Left ventricle myocardium superior (tissue), 1 donor: ENCODE measurements around the gene ZSWIM9. TPM values are rescaled to one million over a fixed set of nuclear protein-coding genes. Genes with fewer than 3 reads are reported as not detected.

ENCODE experiments used
- ATAC-seq: fragments of 200-7000 bp; cut with Tn5 transposase; one replicate; pipeline ENCODE4 v1.9.1; 2020; ENCODE audit warnings: mild to moderate bottlenecking, moderate library complexity
- DNase-seq: peaks from one replicate; pipeline ENCODE4 v3.0.0-alpha.2; 2020
- intact Hi-C: fragments of 100-400 bp; cut with micrococcal nuclease; formaldehyde crosslinking; loops from one replicate; pipeline ENCODE4 v1.11.0; 2022
- total RNA-seq: library from RNA; stranded (reverse); fragmentation: NEBNext Ultra II Directional; extraction: Animal tissue kit (Norgen Biotek cat#: 25700); gene quantifications from one replicate; pipeline ENCODE4 v1.2.1, GENCODE V29; 2021
- donor health status: DM: no; HTN: yes; CAD: no; lungs with severe emphysema.

Gene ZSWIM9
- total RNA-seq, 1 donor from 2014 or later, result 7.9 TPM

DNA sequence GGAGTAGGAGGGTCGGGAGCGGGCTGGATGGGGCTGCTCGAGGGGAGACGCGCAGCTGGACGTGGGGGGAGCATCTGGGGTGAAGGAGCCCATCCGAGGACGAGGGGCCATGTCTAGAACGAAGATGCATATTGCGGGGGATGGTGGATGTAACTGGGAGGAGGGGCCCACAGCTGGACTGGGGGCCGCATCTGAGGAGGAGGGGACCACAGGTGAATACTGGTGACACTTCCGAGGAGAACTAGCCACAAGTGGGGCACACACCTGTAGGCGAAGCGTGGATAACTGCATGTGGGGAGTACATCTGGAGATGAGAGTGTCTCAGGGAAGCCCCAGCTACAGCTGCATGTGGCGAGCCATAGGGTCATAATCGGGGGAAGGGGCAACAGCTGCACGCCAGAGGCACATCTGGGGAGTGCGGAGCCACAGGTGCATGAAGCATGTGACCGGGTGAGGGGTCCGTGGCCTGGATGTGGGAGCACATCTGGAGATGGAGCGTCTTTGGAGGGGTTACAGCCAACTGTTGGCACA, 402 bp downstream of the ZSWIM9 start:
- intact Hi-C loops, result no loop called here
- ATAC-seq, result no peak
- DNase-seq, result no peak

DNA sequence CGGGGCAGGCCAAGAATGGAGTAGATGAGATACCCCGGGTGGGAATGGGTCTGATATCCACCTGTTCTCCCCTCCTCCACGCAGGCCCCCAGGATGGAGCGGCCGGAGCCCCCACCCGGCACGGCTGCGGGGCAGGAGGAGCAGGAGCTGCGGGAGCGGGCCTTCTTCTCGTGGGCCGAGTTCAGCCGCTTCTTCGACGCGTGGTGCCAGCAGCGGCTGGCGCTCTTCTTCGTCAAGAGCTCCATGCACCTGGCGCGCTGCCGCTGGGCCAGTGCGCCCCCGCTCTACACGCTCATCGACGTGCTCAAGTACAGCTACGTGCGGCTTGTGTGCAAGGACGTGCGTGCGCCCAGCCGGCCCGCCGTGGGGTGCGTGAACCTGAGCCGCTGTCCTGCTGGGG, 1.2 kb downstream of the ZSWIM9 start:
- intact Hi-C loops, result no loop called here
- ATAC-seq (no peak), DNase-seq (peak; percentile 37)

DNA sequence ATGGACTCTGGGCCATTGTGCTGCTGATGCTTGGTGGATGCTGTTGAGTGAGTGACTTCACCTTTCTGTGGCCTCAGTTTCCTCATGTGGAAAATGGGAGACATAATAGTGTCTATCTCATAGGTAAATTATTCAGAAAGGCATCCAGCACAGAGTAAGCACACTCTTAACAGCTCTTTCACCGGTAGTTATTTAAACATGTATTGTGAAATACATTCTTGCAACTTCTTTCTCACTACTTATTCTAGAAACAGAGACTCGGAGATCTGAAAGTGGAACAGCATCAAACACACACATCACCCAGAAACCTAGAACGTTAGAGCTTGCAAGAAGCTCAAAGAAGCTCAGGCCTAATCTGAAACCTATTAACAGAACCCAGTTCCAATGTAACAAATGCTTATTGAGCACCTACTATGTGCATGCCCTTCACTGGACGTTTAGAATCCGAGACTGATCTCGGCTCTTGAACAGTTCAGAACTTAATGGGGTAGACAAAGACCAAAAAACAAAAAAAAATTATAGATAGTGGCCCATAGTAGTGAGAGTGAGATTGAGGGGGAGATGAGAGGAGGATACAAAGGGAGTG, 4.1 kb downstream of the ZSWIM9 start:
- intact Hi-C loops, result no loop called here
- ATAC-seq, result no peak
- DNase-seq, result no peak

GRCh38 chr19:48175578-48175977, 5.1 kb downstream of the ZSWIM9 start:
- intact Hi-C loops, result no loop called here
- no peak for ATAC-seq
- DNase-seq, result no peak

DNA sequence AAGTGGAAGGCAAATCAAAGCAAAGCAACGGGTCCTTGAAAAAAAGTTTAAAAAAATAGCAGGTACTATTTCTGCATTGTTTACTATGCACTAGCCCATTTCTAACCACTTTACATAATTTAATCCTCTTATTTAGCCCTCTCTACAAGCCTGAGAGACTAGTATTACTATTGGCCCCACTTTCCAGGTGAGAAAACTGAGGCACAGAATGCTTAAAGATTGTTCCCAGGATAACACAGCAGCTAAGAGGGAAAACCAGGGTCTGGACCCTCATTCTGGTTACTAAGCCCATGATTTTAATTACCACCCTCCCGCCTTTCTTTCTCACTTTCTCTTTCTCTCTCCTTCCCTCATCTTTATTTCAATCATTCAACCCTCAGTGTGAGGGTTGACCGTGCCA, 5.7 kb downstream of the ZSWIM9 start:
- no peak for DNase-seq
- no peak for ATAC-seq
- intact Hi-C loops, result no loop called here

DNA sequence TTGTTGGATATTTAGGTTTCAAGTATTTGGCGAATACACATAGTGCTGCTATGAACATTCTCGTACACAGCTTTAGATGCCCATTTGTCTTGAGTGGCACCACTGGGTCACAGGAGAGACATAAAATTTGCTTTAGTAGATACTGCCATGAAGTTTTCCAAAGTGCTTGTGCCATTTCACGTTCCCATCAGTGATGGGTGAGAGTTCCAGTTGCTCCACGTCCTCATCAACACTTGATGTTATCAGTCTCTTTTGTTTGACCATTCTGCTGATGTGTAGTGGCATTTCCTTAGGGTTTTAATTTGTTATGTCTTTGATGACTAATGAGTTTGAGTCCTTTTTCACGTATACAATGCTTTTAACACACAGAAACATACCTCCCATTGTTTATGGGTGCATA, 11.0 kb downstream of the ZSWIM9 start:
- DNase-seq, result no peak
- ATAC-seq, result no peak
- intact Hi-C loops, result no loop called here

- DNase-seq, result peak; percentile 28
- intact Hi-C loops, result no loop called here
- ATAC-seq, result no peak
Measured at GRCh38 chr19:48182434-48182833, 12.0 kb downstream of the ZSWIM9 start.

GRCh38 chr19:48183356-48183755, 12.9 kb downstream of the ZSWIM9 start:
- intact Hi-C loops, result no loop called here
- DNase-seq (no peak), ATAC-seq (no peak)

GRCh38 chr19:48186015-48186414, 15.5 kb downstream of the ZSWIM9 start:
- DNase-seq (no peak), ATAC-seq (no peak)
- intact Hi-C loops, result no loop called here

- no peak for DNase-seq
- no peak for ATAC-seq
Measured at GRCh38 chr19:48186541-48186991, 16.1 kb downstream of the ZSWIM9 start.

GRCh38 chr19:48190288-48190884, 19.9 kb downstream of the ZSWIM9 start:
- ATAC-seq (no peak), DNase-seq (no peak)
- intact Hi-C loops, result no loop called here

More at GRCh38 chr19:48186541-48186991, 16.1 kb downstream of the ZSWIM9 start:
- intact Hi-C loops, result no loop called here

DNA sequence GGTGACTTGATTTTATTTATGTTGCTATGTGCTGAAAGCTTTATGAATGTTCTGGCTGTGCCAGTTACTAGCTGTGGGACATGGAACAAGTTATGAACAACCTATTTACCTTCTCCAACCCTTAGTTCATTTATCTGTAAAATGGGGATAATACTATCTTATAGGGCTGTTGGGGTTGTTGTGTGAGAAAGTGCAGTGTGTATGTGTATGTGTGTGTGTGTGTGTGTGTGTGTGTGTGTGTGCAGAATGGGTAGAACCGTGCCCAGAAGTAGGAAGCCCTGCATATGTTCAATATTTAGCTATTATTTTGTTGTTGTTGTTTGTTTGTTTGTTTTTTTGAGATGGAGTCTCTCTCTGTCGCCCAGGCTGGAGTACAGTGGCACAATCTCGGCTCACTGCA, 20.4 kb downstream of the ZSWIM9 start:
- intact Hi-C loops, result no loop called here
- ATAC-seq, result no peak

DNA sequence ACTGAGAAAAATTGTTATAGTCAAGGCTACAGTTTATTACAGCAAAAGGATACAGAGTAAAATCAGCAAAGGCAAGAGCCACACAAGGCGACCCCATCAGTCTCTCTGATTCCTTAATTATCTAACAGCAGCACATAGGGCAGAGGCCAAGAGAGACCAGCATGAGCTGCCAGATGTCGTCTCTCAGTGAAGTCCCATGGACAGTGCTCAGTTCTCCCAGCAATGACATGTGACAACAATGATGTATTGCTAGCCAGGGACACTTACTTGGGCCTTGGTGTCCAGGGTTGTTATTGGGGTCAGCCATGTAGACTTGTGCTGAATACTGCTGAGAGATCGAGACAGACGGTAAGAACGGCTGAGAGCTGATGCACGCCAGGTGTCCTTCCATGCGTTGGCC, 22.3 kb downstream of the ZSWIM9 start:
- DNase-seq, result no peak
- intact Hi-C loops, result no loop called here
- ATAC-seq, result no peak

More for the DNA sequence above, 20.4 kb downstream of the ZSWIM9 start:
- DNase-seq, result no peak

GRCh38 chr19:48194041-48194843, 23.8 kb downstream of the ZSWIM9 start:
- intact Hi-C loops, result no loop called here
- DNase-seq, result no peak

DNA sequence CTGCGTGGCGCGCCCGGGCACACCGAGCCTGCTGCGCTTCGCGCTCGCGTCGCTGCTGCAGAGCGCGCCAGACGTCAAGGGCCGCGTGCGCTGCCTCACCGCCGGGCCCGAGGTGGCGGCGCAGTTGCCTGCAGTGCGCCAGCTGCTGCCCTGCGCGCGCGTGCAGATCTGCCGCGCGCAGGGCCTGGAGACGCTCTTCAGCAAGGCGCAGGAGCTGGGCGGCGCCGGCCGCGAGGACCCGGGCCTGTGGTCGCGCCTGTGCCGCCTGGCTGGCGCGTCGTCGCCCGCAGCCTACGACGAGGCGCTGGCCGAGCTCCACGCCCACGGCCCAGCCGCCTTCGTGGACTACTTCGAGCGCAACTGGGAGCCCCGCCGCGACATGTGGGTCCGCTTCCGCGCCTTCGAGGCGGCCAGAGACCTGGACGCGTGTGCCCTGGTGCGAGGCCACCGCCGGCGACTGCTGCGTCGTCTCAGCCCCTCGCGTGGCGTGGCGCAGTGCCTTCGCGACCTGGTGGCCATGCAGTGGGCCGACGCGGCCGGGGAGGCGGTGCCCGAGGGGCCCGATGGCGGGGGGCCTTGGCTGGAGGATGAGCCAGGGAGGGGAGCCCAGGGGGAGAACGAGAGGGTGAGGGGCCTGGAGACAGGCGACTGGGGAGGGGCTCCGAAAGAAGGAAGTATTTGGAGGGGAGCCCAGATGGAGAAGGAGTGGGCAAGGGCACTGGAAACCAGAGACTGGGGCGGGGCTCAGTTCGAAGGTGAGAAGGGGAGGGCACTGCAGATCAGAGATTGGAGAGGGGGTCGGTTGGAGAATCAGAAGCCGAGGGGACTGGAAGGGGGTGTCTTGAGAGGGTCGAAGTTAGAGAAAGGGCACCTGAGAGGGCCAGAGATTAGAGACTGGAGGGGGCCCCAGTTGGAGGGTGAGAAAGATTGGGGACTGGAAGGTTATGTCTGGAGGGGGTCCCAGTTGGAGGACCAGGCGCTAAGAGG, 24.7 kb downstream of the ZSWIM9 start:
- intact Hi-C loops, result no loop called here
- no peak for ATAC-seq
- DNase-seq, result no peak

More at GRCh38 chr19:48194041-48194843, 23.8 kb downstream of the ZSWIM9 start:
- ATAC-seq, result no peak

DNA sequence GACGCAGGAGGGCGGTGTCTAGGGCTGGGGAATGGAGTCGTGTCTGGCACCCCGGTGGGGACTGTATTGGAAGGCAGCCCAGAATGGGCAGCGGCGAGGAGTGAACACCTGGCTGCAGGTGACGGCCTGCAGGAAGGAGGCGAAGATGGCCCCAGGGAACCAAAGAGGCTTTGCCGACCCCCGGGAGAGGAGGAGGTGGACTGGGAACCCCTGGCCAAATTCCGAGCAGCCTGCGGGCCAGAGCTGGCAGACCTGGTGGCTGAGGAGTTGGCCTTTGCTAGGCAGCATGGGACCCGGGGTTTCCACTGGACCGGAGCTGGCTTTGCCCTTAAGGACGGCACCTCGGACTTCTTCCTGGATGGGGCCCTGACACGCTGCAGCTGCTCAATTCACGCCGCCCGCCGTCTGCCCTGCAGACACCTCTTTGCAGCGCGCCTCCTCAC, 25.9 kb downstream of the ZSWIM9 start:
- ATAC-seq (peak; percentile 41), DNase-seq (peak; percentile 27)
- intact Hi-C loops, result no loop called here

- DNase-seq (no peak), ATAC-seq (peak; percentile 58)
- intact Hi-C loops, result no loop called here
Measured at GRCh38 chr19:48196933-48197665, 26.6 kb downstream of the ZSWIM9 start.

GRCh38 chr19:48203222-48203793, 32.8 kb downstream of the ZSWIM9 start:
- no peak for ATAC-seq
- intact Hi-C loops, result no loop called here
- DNase-seq, result no peak
